Inflammatory macrophage (primary cell): Measurements from ENCODE around the gene TRIM47.

ENCODE experiments used
- DNase-seq, 2 donors: peaks; one replicate each; pipeline ENCODE4 v3.0.0-alpha.2; 2020 to 2022

TRIM47 gene

GRCh38 chr17:75846692-75847613 lies 31.4 kb downstream of the TRIM47 start:
- no peak for DNase-seq

- no peak for DNase-seq
Measured at GRCh38 chr17:75845933-75846691, 32.3 kb downstream of the TRIM47 start.

- peak; percentile 89 to 90 for DNase-seq
Measured at GRCh38 chr17:75845058-75845711, 33.2 kb downstream of the TRIM47 start.

- no peak for DNase-seq
Measured at GRCh38 chr17:75844530-75845057, 33.8 kb downstream of the TRIM47 start.

- peak; percentile 79 to 81 for DNase-seq
Measured at GRCh38 chr17:75843577-75844529, 34.5 kb downstream of the TRIM47 start, which contains the start of gene UNC13D. Gene UNC13D (minus strand): TSS chr17:75844404. CDS start chr17:75844337, 67 bp downstream.

GRCh38 chr17:75842963-75843576 lies 35.3 kb downstream of the TRIM47 start:
- no peak for DNase-seq

- no peak for DNase-seq
Measured at GRCh38 chr17:75842411-75842810, 36.0 kb downstream of the TRIM47 start.

- no peak for DNase-seq
Measured at GRCh38 chr17:75840799-75841164, 37.6 kb downstream of the TRIM47 start.

GRCh38 chr17:75839942-75840798 lies 38.2 kb downstream of the TRIM47 start:
- DNase-seq, result no peak

- DNase-seq, result no peak
Measured at GRCh38 chr17:75838410-75838809, 40.0 kb downstream of the TRIM47 start.

- no peak for DNase-seq
Measured at GRCh38 chr17:75837899-75838298, 40.5 kb downstream of the TRIM47 start.

GRCh38 chr17:75836605-75837004 lies 41.8 kb downstream of the TRIM47 start:
- no peak for DNase-seq

- DNase-seq, result no peak
Measured at GRCh38 chr17:75835654-75835987, 42.8 kb downstream of the TRIM47 start.

GRCh38 chr17:75834928-75835653 lies 43.3 kb downstream of the TRIM47 start:
- DNase-seq, result no peak

GRCh38 chr17:75834279-75834920 lies 44.0 kb downstream of the TRIM47 start:
- no peak for DNase-seq

GRCh38 chr17:75832652-75833400 lies 45.6 kb downstream of the TRIM47 start:
- DNase-seq, result no peak

GRCh38 chr17:75832164-75832651 lies 46.2 kb downstream of the TRIM47 start:
- DNase-seq, result peak; percentile 83 to 91

- DNase-seq, result peak in 1 of 2 donors; percentile 26
Measured at GRCh38 chr17:75831032-75831571, 47.3 kb downstream of the TRIM47 start.
